KG1 (cell line): ENCODE results near the gene MARCHF2.

Experiments
- DNase-seq: peaks from one replicate; lab custom pipeline; 2025; lab: John Stamatoyannopoulos, UW

The MARCHF2 gene

GRCh38 chr19:8454218-8454617 lies 41.1 kb downstream of the MARCHF2 start:
- no peak for DNase-seq

- no peak for DNase-seq
Measured at GRCh38 chr19:8455018-8455417, 41.9 kb downstream of the MARCHF2 start.

- DNase-seq, result no peak
Measured at GRCh38 chr19:8456064-8456463, 43.0 kb downstream of the MARCHF2 start.

GRCh38 chr19:8457209-8457608 lies 44.1 kb downstream of the MARCHF2 start:
- no peak for DNase-seq

GRCh38 chr19:8457827-8458226 lies 44.7 kb downstream of the MARCHF2 start:
- no peak for DNase-seq

- DNase-seq, result no peak
Measured at GRCh38 chr19:8458380-8458779, 45.3 kb downstream of the MARCHF2 start.

- no peak for DNase-seq
Measured at GRCh38 chr19:8459095-8459494, 46.0 kb downstream of the MARCHF2 start.

GRCh38 chr19:8459520-8460270 lies 46.6 kb downstream of the MARCHF2 start:
- DNase-seq, result no peak

GRCh38 chr19:8460516-8461298 lies 47.6 kb downstream of the MARCHF2 start:
- no peak for DNase-seq

- DNase-seq, result no peak
Measured at GRCh38 chr19:8461376-8461775, 48.3 kb downstream of the MARCHF2 start.

- DNase-seq, result no peak
Measured at GRCh38 chr19:8461891-8462290, 48.8 kb downstream of the MARCHF2 start.

GRCh38 chr19:8462571-8462970 lies 49.5 kb downstream of the MARCHF2 start:
- no peak for DNase-seq

- DNase-seq, result no peak
Measured at GRCh38 chr19:8463365-8463764, 50.3 kb downstream of the MARCHF2 start.

GRCh38 chr19:8466018-8466417 lies 52.9 kb downstream of the MARCHF2 start:
- no peak for DNase-seq

GRCh38 chr19:8468124-8468523 lies 55.0 kb downstream of the MARCHF2 start:
- no peak for DNase-seq

- no peak for DNase-seq
Measured at GRCh38 chr19:8468761-8469373, 55.8 kb downstream of the MARCHF2 start.

- DNase-seq, result no peak
Measured at GRCh38 chr19:8469613-8470368, 56.7 kb downstream of the MARCHF2 start.

- DNase-seq, result no peak
Measured at GRCh38 chr19:8473648-8474476, 60.8 kb downstream of the MARCHF2 start.

GRCh38 chr19:8475005-8475404 lies 61.9 kb downstream of the MARCHF2 start:
- no peak for DNase-seq

GRCh38 chr19:8476524-8476923 lies 63.4 kb downstream of the MARCHF2 start:
- no peak for DNase-seq

GRCh38 chr19:8477889-8478288 lies 64.8 kb downstream of the MARCHF2 start:
- no peak for DNase-seq
